ENCODE data around the gene SERPINE1.
A peak's percentile ranks its signal among the peaks of the same experiment; 100 is the strongest.

SERPINE1 gene

GRCh38 chr7:101170617-101171441 is 43.9 kb downstream of the SERPINE1 start:
- no peak for DNase-seq

- DNase-seq, result no peak
Observed at GRCh38 chr7:101171442-101171837, 44.5 kb downstream of the SERPINE1 start.

GRCh38 chr7:101172005-101172853 is 45.3 kb downstream of the SERPINE1 start:
- no peak for DNase-seq

- peak; percentile 51 for DNase-seq
Observed at GRCh38 chr7:101172854-101173751, 46.2 kb downstream of the SERPINE1 start.

DNA sequence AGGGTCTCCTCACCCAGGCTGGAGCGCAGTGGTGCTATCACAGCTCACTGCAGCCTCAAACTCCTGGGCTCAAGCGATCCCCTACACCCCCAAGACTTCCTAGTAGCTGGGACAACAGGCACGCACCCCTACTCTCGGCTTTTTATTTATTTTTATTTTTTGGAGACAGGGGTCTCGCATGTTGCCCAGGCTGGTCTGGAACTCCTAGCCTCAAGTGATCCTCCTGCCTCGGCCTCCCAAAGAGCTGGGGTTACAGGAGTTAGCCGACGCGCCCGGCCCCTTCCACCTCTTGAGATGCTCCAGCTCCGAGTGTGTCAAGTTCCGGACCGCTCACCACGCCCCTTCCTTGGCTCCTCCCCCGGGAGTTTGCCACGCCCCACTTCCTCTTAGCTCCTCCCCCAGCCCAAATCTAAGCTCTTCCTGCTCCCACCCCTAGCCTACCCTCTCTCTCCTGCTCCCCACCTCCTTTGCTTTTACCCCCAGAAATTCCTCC is 46.9 kb downstream of the SERPINE1 start:
- DNase-seq, result peak; percentile 73

DNA sequence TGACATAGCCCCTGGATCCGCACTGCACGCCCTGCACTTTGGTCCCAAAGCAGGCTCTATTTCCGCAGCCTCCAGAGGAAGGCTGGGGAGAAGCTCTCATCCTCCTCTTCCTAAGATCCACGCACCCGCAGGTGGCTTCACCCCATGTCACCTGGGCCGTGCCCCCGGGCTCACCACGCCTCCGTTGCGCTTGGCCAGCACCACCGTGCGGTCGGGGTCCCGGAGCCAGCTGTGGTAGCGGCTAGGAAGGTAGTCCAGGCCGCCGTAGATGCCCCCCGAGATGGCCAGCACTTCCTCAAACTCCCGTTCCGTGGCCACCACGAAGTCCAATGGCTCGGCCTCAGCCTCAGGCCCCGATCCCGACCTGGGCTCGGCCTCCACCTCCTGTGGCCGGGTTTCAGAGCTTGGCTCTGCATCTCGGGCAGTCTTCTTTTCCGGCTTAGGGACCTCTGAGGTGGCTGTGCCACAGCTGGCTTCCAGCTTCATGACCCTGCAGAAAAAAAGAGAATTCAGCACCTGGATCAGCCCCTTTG is 47.5 kb downstream of the SERPINE1 start:
- no peak for DNase-seq

DNA sequence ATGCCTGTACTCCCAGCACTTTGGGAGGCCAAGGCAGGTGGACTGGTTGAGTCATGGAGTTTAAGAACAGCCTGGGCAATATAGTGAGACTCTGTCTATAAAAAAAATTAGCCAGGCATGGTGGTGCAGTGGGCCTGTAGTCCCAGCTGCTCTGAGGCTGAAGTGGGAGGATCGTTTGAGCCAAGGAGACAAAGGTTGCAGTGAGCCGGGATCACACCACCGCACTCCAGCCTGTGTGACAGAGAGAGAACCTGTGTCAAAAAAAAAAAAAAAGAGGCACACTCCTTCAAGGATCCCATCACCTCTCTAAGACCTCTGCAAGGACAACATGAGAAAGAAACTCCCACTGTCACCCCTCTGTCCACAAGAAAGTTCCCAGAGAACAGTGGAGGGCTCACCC is 48.8 kb downstream of the SERPINE1 start:
- DNase-seq, result no peak

GRCh38 chr7:101177644-101178043 is 50.7 kb downstream of the SERPINE1 start:
- DNase-seq, result no peak

- DNase-seq, result no peak
Observed at GRCh38 chr7:101179117-101179516, 52.2 kb downstream of the SERPINE1 start.

GRCh38 chr7:101179713-101180112 is 52.8 kb downstream of the SERPINE1 start:
- no peak for DNase-seq

GRCh38 chr7:101180130-101180755 is 53.3 kb downstream of the SERPINE1 start, which contains the start of gene NAT16:
NAT16 (minus strand) TSS chr7:101180293; CDS start chr7:101174807, 5,486 bp downstream.
- DNase-seq, result no peak

- DNase-seq, result no peak
Observed at GRCh38 chr7:101185258-101185839, 58.4 kb downstream of the SERPINE1 start.

DNA sequence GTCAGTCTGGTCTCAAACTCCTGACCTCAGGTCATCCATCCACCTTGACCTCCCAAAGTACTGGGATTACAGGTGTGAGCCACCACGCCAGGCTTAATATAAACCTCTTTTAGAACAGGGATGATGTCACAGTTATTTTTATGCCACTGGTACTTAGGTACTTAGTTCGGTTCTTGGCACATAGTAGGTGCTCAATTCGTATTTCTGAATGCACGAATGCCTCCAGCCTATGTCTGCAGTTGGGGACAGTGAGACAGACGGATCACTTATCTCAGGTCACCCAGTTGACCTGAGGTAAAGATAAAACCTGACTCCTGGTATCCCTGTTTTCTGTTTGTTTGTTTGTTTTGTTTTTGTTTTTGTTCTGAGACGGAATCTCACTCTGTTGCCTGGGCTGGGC is 59.3 kb downstream of the SERPINE1 start:
- DNase-seq, result no peak

- DNase-seq, result no peak
Observed at GRCh38 chr7:101186844-101187428, 60.0 kb downstream of the SERPINE1 start.
